ENCODE results near the gene CHIT1. TPM values are rescaled to one million over a fixed set of nuclear protein-coding genes. Genes with fewer than 3 reads are reported as not detected.
A peak's percentile ranks its signal among the peaks of the same experiment; 100 is the strongest.

The CHIT1 gene
- total RNA-seq, 1 experiment from 2014 or later, result not detected

DNA sequence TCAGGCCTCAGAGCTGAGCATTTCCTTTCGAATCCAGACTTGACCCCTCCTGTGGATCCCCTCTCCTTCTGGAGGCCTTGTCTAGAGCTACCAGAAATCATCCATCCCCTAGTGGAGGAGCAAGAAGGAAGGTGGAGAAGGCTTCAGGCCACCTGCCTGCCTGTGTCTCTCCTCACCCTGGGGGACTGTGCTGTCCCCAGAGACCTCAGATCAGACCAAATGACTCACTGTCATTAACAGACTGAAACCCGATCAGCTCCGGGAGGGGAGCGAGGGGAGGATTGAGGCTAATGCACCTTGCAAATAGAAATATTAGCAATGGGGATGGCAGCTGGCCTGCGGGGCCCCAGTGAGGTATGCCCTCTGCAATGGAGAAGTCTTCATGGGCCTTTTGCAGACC, 55.9 kb downstream of the CHIT1 start (continued):
- TF ChIP-seq, protein P1, sequence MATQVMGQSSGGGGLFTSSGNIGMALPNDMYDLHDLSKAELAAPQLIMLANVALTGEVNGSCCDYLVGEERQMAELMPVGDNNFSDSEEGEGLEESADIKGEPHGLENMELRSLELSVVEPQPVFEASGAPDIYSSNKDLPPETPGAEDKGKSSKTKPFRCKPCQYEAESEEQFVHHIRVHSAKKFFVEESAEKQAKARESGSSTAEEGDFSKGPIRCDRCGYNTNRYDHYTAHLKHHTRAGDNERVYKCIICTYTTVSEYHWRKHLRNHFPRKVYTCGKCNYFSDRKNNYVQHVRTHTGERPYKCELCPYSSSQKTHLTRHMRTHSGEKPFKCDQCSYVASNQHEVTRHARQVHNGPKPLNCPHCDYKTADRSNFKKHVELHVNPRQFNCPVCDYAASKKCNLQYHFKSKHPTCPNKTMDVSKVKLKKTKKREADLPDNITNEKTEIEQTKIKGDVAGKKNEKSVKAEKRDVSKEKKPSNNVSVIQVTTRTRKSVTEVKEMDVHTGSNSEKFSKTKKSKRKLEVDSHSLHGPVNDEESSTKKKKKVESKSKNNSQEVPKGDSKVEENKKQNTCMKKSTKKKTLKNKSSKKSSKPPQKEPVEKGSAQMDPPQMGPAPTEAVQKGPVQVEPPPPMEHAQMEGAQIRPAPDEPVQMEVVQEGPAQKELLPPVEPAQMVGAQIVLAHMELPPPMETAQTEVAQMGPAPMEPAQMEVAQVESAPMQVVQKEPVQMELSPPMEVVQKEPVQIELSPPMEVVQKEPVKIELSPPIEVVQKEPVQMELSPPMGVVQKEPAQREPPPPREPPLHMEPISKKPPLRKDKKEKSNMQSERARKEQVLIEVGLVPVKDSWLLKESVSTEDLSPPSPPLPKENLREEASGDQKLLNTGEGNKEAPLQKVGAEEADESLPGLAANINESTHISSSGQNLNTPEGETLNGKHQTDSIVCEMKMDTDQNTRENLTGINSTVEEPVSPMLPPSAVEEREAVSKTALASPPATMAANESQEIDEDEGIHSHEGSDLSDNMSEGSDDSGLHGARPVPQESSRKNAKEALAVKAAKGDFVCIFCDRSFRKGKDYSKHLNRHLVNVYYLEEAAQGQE (IDR thresholded peaks at IDR 0.05; ENCODE audit: low read depth), result no peak
- TF ChIP-seq CBX3 (IDR thresholded peaks at IDR 0.05; ENCODE audit: low read depth), result no peak

GRCh38 chr1:203173011-203173555, 56.4 kb downstream of the CHIT1 start:
- Histone ChIP-seq H3K4me2 (ENCODE audit: low read length) (peak overlapping the region; percentile 52; the same call in 1 of the 2 replicates), H4K20me1 (ENCODE audit: insufficient read depth) (no peaks in the 10 kb centered on the region), H3K27me3 (ENCODE audit: insufficient read depth, low read length) (no peaks in the 10 kb centered on the region), H3K27ac (ENCODE audit: low read depth, low read length) (no peak overlapping the region), H3K4me1 (ENCODE audit: control insufficient read depth in 1 of 2, insufficient read depth in 2 of 2, low read length in 2 of 2) (peaks cover 24 to 72% of the 10 kb centered on the region in 2 experiments), H3K79me2 (ENCODE audit: insufficient read depth, low read length) (no peaks in the 10 kb centered on the region), H3K9me3 (ENCODE audit: control insufficient read depth in 1 of 2, insufficient read depth in 1 of 2, low read depth in 1 of 2, low read length in 2 of 2) (no peaks in the 10 kb centered on the region), H2AFZ (ENCODE audit: low read depth, low read length, poor library complexity, severe bottlenecking) (no peak overlapping the region), H3K4me3 (replicated peaks in 1 of 2; ENCODE audit: low read depth in 1 of 2, low read length in 2 of 2) (no peak overlapping the region), H3K9me2 (ENCODE audit: insufficient read depth) (no peaks in the 10 kb centered on the region), H3K9ac (ENCODE audit: low read length) (no peak overlapping the region), H3K36me3 (ENCODE audit: control insufficient read depth in 1 of 2, insufficient read depth in 2 of 2, low read length in 2 of 2) (no peaks in the 10 kb centered on the region)
- no peak for ATAC-seq
- POLR2A ChIA-PET, result no interaction called here
- intact Hi-C loops (cut with micrococcal nuclease), result no loop called here
- no TSS peak for BruUV-seq (replicated peaks)
- no peak for DNase-seq (ENCODE audit: low read depth, low spot score)
- CTCF ChIA-PET, result interaction anchor here (0.7 to 4.3 kb wide), 14 partner anchors 8 to 136 kb away, joined by 3 to 43 read pairs (median 4); partner anchors contain the start of gene ADORA1
- RAD21 ChIA-PET (ENCODE audit: low non-redundant PET in 1 of 2, low total read pairs in 2 of 2, uncharacterized antibody in 2 of 2, unreplicated experiment in 2 of 2), result interaction anchor here (0.5 to 2.4 kb wide), 6 partner anchors 14 to 133 kb away, joined by 3 to 9 read pairs (median 6); no protein-coding TSS in a partner anchor
- TF ChIP-seq CEBPB (IDR thresholded peaks at IDR 0.05; ENCODE audit: low read depth), result no peak
- TF ChIP-seq ZFX (IDR thresholded peaks at IDR 0.05), result no peak
- TF ChIP-seq POLR2A (IDR thresholded peaks at IDR 0.05; ENCODE audit: borderline replicate concordance, extremely low read depth, insufficient read depth, insufficient read length), result no peak
- no peak for TF ChIP-seq TCF7L2 (IDR thresholded peaks at IDR 0.05; ENCODE audit: borderline replicate concordance, extremely low read depth, insufficient read depth, insufficient read length)
- TF ChIP-seq JUND (IDR thresholded peaks at IDR 0.05), result no peak
- TF ChIP-seq, protein P2, sequence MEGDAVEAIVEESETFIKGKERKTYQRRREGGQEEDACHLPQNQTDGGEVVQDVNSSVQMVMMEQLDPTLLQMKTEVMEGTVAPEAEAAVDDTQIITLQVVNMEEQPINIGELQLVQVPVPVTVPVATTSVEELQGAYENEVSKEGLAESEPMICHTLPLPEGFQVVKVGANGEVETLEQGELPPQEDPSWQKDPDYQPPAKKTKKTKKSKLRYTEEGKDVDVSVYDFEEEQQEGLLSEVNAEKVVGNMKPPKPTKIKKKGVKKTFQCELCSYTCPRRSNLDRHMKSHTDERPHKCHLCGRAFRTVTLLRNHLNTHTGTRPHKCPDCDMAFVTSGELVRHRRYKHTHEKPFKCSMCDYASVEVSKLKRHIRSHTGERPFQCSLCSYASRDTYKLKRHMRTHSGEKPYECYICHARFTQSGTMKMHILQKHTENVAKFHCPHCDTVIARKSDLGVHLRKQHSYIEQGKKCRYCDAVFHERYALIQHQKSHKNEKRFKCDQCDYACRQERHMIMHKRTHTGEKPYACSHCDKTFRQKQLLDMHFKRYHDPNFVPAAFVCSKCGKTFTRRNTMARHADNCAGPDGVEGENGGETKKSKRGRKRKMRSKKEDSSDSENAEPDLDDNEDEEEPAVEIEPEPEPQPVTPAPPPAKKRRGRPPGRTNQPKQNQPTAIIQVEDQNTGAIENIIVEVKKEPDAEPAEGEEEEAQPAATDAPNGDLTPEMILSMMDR (IDR thresholded peaks at IDR 0.05 in 2 of 3, conservative IDR thresholded peaks at IDR 0.05 in 1 of 3; ENCODE audit: borderline replicate concordance in 1 of 3, insufficient read depth in 1 of 3, low read depth in 2 of 3, low read length in 2 of 3), result no peak
- no peak for TF ChIP-seq FOSL1 (IDR thresholded peaks at IDR 0.05; ENCODE audit: low read depth)
- no peak for TF ChIP-seq SP1 (IDR thresholded peaks at IDR 0.05; ENCODE audit: low read depth)
- TF ChIP-seq ELF1 (IDR thresholded peaks at IDR 0.05; ENCODE audit: borderline replicate concordance, low read depth), result no peak
- TF ChIP-seq SRF (IDR thresholded peaks at IDR 0.05; ENCODE audit: low read depth), result no peak
- TF ChIP-seq EZH2 (IDR thresholded peaks at IDR 0.05), result no peak
- TF ChIP-seq YY1 (IDR thresholded peaks at IDR 0.05; ENCODE audit: extremely low read depth, insufficient replicate concordance, low read depth, low read length), result no peak
- TF ChIP-seq SIN3A (IDR thresholded peaks at IDR 0.05; ENCODE audit: low read depth), result no peak
- no peak for TF ChIP-seq CBX3 (IDR thresholded peaks at IDR 0.05; ENCODE audit: low read depth)
- TF ChIP-seq, protein P3, sequence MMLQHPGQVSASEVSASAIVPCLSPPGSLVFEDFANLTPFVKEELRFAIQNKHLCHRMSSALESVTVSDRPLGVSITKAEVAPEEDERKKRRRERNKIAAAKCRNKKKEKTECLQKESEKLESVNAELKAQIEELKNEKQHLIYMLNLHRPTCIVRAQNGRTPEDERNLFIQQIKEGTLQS (IDR thresholded peaks at IDR 0.05), result no peak
- TF ChIP-seq MAX (IDR thresholded peaks at IDR 0.05), result no peak
- no peak for TF ChIP-seq EZH2phosphoT487 (IDR thresholded peaks at IDR 0.05; ENCODE audit: borderline replicate concordance)
- no peak for TF ChIP-seq RAD21 (IDR thresholded peaks at IDR 0.05; ENCODE audit: low read depth)

Data from HCT116 (cell line).